ENCODE measurements around the gene MUSK.
"Not testable (repeated sequence)": the region's sequence is repeated elsewhere in the genome, so short reads cannot be mapped to it uniquely, and the experiment has no call there.

Gene MUSK

DNA sequence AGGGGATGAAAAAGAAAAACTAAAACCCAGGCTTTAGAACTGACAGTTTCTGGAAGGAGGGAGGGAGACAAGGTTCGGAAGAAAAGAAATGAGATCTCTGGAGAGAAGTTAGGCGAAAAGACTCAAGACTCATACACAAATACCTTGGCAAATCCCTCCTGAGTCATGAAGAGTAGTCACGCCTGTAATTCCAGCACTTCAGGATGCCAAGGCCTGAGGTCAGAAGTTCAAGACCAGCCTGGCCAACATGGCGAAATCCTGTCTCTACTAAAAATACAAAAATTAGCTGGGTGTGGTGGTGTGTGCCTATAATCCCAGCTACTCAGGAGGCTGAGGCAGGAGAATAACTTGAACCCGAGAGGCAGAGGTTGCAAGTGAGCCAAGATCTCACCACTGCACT, 27.3 kb downstream of the MUSK start:
- not testable (repeated sequence) for DNase-seq (ENCODE audit: low read depth)

- no peak for DNase-seq (ENCODE audit: low read depth)
Observed at GRCh38 chr9:110700953-110701352, 32.4 kb downstream of the MUSK start.

DNA sequence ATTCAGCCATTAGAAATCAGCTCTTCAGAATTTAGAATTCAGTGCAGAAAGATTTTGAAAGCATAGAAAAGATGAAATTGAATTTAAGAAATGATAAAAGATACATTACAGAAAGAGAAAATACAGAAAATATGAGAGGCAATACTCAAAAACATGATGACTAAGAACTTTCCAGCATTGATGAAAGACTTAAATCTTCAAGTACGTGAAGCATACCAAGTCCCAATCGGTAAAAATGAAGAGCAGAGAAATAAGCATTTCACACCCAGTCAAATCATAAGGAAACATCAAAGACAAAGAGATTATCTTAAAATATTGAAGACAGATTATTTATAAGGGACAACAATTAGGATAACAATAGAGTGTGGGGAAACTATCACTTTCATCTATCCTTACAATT, 35.1 kb downstream of the MUSK start:
- no peak for DNase-seq (ENCODE audit: low read depth)

GRCh38 chr9:110707419-110707818, 38.8 kb downstream of the MUSK start:
- no peak for DNase-seq (ENCODE audit: low read depth)

DNA sequence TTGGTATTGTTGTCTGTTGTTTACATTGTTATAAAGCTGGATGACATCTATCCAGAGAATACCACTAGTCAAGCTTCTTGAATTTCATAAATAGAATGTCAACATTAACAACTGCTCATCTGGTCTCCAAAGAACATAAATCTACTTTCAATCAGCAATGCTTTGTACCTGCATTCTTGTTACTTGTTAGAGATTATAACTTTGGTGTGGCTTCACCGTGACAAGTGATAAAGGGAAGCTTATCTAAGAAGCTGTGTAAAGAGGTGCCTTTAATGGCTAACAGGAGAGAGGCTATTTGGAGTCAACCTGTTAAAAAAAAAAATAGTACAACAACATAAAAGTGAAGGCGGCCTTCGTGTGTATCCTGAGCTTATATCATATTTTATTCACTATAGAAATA, 41.8 kb downstream of the MUSK start:
- DNase-seq (ENCODE audit: low read depth): no peak

DNA sequence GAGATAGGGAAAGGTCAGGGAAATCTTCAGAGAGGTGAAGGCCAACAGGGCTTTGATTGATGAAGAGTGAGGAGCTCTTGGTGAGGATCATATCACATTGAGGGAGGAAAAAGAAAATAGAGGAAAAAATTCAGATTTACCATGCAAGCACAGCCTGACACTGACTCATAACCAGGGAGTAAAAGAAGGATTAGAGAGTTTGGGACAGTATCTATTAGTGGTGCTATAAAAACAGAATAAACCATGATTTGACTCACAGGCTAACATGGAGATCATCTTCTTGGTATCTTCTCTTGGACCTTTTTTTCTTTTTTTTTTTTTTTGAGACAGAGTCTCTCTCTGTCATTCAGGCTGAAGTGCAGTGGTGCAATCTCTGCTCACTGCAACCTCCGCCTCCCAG, 44.4 kb downstream of the MUSK start:
- DNase-seq (ENCODE audit: low read depth): no peak

GRCh38 chr9:110714314-110714713, 45.7 kb downstream of the MUSK start:
- no peak for DNase-seq (ENCODE audit: low read depth)

DNA sequence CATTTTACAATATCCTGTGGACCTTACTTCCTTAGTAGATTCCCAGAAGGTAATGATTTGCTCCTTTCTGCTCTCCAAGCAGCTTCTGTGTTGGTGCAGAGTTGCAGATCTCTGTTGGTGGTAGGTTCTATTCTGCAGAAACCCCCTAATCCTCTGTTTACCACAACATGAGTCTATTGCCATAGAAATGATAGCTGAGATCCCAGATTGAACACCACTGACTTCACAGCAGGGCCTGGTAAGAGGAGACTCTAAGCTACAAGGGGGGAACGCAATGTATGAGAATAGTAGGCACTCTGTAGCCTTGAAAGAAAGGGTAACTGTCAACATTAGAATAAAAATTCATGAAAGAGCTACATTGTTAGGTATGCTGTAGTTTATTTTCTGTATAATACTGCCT, 59.5 kb downstream of the MUSK start:
- no peak for DNase-seq (ENCODE audit: low read depth)

- DNase-seq (ENCODE audit: low read depth): no peak
Observed at GRCh38 chr9:110729641-110730040, 61.0 kb downstream of the MUSK start.

- no peak for DNase-seq (ENCODE audit: low read depth)
Observed at GRCh38 chr9:110731437-110732028, 62.9 kb downstream of the MUSK start.

DNA sequence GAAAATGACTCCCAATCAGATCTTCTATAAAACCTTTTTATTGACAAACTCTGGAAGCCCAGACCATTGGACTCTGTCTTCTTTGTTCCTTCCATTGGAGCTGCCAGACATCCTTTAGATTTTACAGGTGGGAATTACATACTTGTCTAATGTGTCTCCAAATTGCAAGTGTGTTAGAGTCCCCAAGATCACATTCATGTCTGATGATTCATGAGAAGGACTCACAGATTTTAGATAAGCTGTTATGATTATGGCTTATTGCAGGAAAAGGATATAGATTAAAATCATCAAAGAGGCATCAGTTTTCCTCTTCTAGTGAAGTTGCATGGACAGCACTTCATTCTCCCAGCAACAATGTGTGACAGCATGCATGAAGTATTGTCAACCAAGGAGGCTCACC, 70.4 kb downstream of the MUSK start:
- DNase-seq (ENCODE audit: low read depth): no peak

- DNase-seq (ENCODE audit: low read depth): no peak
Observed at GRCh38 chr9:110742741-110743371, 74.3 kb downstream of the MUSK start.

DNA sequence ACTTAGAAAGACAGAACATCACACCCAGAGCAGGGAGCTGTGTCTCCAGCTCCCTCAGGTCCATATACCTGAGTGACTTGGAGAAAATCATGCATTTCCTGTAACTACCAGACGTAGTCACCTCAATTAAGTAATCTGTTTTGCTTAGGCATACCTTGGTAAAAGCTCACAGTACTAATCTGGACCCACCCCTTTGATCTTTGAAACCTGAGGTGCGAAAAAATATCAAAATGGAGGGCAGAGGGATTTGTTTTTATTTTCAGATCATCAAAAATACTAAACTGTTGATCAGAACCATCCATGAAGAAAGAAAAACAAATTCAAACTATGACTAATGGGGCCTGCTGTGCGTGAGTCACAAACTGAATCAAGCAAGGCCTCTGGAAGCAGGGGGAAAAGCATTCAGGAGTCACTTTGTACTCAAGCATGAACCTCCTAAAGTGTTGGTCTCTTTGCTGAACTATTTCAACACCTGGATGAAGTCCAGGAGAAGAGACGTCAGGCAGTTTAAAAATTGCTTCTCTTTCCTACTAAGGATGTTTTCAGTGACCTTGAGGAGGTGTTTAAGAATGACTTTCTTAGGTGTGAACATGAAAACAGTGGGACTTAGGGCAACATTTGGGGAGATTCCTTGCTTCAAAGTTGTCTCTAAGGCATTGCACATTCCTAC, 76.3 kb downstream of the MUSK start:
- DNase-seq (ENCODE audit: low read depth): no peak

DNA sequence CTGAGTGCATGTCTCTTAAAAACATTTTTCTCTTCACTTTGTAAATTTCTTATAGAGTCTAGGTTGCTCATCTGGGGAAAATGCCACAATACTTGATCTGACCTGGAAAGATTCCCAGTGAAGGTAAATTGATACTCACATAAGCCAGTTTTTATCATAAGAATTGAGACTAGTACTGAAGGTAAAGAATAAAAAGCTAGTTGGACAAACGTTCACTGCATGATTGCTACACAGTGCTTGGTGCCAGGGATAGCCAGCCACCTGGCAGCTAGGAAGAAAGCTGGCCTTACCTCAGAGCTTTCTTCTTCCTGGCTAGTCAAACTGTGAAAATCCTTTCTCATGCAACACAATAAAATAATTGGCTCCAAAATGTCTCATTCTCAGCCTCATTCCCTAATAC, 77.1 kb downstream of the MUSK start:
- no peak for DNase-seq (ENCODE audit: low read depth)

DNA sequence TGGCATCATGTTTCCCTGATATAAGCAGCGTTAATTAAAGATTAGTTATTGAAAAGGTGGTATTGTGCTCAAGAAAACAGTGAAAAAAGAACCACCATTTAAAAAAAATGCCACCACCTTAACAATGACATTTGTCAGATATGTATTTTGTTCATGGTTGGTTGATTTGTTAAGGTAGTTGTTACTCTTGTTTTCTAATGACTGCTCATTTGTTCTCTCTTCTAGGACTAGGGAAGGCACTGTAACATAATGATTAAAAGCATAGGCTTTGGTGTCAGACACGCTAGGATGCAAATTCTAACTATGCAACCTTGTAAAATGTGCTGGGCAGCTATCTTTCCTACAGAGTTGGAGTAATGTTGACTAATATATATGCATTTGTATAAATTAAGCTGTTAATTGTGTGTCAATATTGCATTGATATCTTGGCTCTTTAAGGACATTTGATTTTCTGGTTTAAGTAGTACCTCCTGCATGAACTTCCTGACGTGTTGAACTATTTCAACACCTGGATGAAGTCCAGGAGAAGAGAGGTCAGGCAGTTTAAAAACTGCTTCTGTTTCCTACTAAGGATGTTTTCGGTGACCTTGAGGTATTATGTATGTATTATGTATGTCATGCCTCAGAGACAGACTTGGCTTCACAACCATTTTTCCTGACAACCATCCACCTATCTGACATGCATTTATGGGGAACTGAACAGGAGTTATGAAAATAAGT, 77.8 kb downstream of the MUSK start:
- no peak for DNase-seq (ENCODE audit: low read depth)

DNA sequence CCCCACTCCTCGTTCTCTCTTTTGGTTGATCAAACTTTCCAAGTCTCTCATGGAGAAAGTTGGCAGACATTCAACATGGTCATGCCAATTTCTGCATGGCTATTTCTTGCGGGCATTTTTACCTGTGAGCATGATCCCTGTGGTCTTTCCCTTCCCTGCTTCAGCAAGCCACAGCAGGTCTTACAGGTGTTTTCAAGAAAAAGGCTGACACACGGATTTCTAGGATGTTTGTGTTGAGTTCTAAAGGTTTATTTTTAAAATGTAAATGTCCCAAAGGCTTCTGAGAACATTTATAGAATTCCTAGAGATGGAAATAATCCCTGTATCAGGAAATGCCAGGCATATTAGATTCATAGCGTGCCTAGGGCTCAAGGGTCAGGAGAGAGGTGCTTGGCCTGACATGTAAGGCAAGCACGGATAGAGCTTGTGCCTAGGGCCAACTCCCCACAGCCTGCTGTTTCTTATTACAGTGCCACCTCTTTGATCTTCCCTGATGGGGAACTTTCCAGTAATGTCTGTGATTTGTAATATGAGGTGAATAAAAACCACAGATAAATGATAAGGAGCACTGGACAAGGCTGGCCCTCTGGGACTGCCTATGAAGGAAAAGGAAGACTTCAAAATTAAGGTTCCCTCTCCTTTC, 79.8 kb downstream of the MUSK start:
- no peak for DNase-seq (ENCODE audit: low read depth)

GRCh38 chr9:110750272-110750671, 81.7 kb downstream of the MUSK start:
- no peak for DNase-seq (ENCODE audit: low read depth)

DNA sequence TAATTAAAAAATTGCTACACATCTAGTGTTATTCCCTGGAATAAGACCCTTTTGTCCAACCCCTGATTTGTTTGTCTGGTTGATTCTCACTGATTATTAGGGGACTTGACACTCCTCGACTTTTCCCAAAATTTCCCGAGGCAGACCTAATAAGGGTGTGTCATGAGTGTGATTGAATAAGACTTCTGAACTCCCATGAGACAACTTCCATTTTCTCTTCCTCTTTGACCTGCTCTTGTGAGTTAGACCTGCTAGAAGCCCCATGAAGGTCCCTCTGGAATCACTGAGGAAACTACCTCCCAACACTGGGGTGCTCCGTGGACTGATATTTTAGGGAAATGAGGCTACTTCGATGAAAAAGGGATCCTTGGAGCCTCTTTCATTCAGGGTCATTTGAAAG, 83.4 kb downstream of the MUSK start:
- no peak for DNase-seq (ENCODE audit: low read depth)

DNA sequence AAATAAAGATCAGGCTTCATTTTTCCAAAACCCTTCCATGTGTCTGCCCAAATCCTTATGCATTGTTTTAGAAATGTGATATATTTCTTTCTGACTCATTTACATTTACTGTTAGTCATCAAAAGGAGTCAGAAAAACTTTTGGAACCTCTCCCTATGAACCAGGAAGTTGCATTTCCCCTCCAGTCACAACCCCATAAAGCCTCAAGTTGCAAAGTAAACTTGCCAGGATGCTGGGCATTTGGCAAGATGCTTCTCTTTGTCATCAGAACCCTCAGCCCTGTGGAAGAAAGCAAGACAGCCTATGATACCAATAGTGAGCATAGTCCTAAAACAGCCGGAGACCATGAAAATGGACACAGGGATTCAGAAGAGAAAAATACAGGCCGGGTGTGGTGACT, 84.2 kb downstream of the MUSK start:
- no peak for DNase-seq (ENCODE audit: low read depth)

DNA sequence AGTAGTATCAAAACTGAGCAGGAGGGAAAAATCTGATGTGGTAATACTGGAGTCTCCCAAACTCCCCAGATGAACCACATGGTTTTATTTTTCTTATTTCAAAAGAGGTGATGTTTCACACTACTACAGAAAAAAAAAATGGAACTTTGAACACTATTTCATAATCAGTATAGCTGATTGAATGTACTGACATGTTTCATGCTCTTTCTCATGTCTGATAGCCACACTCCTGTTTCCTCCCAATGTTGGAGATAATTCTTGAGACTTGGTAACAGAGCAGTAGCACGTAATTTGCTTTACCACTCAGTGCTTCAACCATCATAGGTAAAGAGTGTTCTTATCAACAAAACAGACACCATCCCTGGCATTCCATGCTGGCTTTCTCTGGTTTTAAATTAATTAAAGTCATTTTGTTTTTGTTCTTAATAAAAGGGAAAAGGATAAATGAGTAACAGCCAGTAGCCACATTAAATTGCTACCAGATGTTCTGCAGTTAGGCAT, 85.2 kb downstream of the MUSK start:
- DNase-seq (ENCODE audit: low read depth): no peak

- DNase-seq (ENCODE audit: low read depth): no peak
Observed at GRCh38 chr9:110755179-110755578, 86.6 kb downstream of the MUSK start.

GRCh38 chr9:110758201-110758600, 89.6 kb downstream of the MUSK start:
- DNase-seq (ENCODE audit: low read depth): no peak

Data from stimulated activated CD8-positive, alpha-beta memory T cell treated with anti-CD3 and anti-CD28 coated beads, Interleukin-7, amount 100 ng/mL, for 24 hours (primary cell).